DMS79 (cell line): Measurements from ENCODE around the gene S100A1.
"Not testable (repeated sequence)": the region's sequence is repeated elsewhere in the genome, so short reads cannot be mapped to it uniquely, and the experiment has no call there.

Experiments
- DNase-seq: peaks from one replicate; lab custom pipeline; 2025; lab: John Stamatoyannopoulos, UW

The S100A1 gene

DNA sequence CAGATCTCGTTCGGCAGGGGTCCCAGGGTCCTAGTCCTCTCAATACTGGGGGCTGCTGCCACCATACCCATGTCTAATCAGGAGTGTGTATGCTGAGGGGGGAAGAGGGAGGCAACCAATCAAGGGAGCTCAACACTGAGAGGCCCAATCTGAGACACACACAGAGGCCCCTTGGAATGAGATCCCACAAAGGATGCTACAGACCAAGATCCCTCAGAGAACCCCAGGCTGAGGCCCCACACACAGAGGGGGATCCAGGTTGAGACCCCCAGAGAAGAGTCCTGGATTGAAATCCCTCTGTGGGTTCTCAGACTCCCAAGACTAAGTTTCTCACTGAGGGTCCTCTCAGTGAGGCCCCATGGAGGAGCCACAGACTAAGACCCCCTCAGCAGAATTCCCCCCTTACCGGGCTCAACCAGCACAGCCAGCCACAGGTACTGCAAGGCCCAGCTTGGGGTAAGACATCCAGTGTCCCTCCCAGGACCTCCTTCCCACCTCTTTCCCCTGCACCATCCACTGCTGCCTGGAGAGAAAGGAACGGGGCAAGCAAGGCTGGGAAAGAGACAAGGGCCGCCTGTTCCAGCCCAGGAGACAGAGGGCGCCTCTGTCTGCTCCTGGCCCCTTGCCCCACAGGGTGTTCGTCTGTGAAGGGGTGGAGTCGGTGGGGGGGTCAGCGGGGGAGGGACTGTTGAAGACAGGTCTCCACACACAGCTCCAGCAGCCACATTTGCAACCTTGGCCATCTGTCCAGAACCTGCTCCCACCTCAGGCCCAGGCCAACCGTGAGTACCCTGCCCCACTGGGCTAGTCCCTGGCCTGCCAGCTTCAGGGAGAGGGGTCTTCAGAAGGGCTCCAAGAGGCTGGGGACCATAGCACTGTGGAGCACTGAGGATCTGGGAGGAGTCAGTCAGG lies at the start of gene S100A1:
TSS of gene S100A1 (plus strand) at position 720 of the 912 bp plus-strand sequence. CDS start 2,088 bp downstream, outside the sequence.
- no peak for DNase-seq

DNA sequence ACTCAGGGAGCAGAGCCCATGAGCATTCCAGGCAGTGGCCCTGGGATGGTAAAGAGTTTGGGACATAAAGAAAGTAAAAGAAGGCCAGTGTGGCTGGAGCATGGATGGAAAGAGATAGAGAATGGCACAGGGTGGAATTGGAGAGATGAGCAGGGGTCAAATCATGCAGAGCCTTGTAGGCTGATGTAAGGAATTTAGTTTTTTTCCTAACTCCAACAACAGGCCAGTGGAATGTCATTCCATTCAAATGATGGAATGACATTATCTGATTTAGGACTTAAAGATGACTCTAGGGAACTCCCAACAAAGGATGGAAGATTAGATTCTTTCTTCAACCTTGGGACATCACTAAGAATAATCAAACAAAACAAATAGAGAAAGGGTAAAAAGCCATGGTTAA lies 49.7 kb upstream of the S100A1 start:
- no peak for DNase-seq

DNA sequence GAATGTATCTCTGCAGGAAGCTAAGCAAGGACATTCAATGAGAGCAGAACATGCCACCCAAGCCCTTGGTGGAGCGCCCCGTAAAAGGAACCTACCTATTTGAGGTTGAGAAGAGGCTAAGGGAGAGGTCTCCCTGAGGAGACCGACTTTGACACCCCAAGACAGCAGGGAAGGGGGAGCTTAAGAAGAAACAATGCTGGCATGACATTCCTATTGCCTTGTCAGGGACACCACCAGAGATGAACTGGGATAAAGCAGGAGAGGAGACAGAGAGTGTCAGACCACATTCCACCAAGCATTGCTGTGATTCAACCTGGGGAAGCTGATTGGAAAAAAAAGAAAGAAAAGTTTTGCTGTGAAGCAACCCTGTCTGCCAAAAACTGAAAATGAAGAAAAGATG lies 49.3 kb upstream of the S100A1 start:
- DNase-seq = no peak

DNA sequence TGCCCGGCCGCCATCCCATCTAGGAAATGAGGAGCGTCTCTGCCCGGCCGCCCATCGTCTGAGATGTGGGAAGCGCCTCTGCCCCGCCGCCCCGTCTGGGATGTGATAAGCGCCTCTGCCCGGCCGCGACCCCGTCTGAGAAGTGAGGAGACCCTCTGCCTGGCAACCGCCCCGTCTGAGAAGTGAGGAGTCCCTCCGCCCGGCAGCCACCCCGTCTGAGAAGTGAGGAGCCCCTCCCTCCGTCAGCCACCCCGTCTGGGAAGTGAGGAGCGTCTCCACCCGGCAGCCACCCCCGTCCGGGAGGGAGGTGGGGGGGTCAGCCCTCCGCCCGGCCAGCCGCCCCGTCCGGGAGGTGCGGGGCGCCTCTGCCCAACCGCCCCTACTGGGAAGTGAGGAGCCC lies 45.4 kb upstream of the S100A1 start:
- not testable (repeated sequence) for DNase-seq

DNA sequence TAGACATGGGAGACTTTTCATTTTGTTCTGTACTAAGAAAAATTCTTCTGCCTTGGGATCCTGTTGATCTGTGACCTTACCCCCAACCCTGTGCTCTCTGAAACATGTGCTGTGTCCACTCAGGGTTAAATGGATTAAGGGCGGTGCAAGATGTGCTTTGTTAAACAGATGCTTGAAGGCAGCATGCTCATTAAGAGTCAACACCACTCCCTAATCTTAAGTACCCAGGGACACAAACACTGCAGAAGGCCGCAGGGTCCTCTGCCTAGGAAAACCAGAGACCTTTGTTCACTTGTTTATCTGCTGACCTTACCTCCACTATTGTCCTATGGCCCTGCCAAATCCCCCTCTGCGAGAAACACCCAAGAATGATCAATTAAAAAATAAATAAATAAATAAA lies 44.7 kb upstream of the S100A1 start:
- DNase-seq = not testable (repeated sequence)

DNA sequence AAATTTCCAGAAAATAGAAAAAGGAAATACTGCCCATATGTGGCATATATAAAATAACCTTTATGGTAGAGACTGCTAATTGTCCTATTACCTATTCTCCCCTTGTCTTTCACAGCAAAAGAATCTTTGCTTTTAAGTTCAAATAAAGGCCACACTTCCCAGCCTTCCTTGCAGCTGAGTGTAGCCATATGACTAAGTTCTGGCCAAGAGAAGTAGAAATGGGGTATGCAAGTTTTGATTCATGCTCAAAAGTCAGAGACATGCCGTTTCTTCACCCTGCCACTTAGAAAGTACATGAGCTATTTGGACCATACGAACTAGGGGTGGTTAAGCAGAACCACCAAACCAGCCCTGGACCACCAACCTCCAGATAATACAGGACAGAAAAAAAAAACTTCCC lies 44.3 kb upstream of the S100A1 start:
- no peak for DNase-seq

DNA sequence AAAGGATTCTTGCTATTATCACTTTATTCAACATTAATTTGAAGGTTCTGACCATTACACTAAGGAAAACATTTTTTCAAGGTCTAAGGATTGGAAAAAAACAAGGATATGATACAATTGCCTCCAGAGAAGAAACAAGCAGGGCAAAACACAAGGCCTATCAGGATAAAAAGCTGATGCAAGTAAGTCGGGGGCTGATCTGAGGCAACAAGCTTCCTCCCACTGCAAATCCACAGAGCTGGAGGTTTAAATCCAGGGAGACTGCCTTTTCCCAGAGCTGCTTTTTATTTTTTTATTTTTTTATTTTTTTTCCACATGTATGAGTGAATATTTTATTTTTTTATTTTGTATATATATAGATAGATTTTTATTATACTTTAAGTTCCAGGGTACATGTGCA lies 43.2 kb upstream of the S100A1 start:
- no peak for DNase-seq

DNA sequence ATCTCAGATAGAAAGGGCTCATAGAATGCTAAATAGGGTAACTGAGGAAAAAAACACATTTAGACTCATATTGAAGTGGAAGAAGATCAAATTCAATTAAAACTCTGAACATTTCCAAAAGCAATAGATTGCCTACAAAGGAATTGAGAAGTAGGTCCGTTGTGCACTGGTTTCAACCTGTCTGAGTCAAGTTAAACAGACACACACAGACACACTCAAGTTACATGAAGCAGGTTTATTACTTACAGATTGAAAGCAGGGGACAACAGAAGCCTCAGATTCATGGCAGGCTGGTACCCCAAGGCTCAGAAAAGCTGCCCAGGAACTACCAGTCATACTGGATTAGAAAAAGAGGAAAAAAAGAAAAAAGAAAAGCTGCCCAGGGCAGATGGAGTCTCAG lies 41.9 kb upstream of the S100A1 start:
- no peak for DNase-seq

DNA sequence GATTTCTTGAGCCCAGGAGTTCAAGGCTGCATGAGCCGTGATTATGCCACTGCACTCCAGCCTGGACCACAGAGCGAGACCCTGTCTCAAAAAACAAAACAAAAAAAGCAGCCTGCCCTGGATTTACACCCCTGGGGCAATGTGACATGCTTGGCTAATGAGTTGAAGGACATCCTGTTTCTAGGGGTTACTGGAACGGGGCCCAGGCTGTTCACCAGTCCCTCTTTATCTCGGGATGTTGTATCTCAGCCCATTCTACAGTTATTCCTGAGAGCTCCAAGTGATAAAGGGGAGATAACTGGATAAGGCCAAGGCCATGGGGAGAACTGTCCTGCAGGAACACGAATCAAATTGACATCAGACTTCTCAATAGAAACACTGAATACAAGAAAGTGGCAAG lies 40.9 kb upstream of the S100A1 start:
- no peak for DNase-seq

DNA sequence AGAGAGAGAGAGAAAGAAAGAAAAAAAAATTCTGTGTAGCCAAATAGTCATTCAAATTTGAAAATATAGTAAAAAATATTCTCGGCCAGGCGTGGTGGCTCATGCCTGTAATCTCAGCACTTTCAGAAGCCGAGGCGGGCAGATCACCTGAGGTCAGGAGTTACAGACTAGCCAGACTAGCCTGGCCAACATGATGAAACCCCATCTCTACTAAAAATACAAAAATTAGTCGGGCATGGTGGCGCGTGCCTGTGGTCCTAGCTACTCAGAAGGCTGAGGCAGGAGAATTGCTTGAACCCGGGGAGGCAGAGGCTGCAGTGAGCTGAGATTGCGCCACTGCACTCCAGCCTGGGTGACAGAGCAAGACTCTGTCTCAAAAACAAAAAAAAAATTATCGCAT lies 40.2 kb upstream of the S100A1 start:
- DNase-seq = not testable (repeated sequence)

DNA sequence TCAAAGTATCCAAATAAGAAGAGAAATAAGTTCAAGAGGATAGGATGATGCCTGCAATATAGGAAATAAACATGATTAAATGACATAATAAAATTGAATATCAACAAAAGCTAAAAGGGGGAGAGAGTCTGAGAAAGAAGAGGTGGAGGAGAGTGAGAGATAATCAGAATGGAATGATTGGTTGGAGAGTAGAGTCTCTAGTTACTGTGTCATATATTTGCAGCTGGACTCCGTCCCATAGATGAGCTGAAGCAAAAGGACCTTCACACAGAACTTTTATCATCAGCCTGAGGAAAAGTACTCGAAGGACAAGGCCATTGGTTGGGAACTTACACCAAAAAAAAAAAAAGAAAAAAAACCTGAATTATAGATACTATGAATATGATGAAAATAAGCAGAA lies 39.8 kb upstream of the S100A1 start:
- DNase-seq = no peak

DNA sequence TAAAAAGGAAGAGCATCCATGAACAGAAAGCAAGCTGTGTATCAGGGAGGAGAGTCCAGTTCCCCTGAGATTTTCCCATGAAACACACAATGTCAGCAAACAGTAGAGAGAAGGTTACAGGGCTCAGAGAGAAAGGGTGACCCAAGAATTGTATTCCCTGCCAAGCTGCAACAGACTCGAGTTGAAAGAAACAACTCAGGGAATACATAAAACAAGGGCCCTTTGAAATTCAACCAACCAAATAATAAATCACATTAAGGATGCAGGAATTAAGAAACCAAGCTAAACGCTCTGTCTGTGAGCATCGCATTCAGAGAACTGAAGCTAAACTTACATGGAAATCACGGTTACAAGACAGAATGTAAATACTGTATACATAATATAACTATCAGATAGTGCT lies 35.5 kb upstream of the S100A1 start:
- peak; percentile 45 for DNase-seq

DNA sequence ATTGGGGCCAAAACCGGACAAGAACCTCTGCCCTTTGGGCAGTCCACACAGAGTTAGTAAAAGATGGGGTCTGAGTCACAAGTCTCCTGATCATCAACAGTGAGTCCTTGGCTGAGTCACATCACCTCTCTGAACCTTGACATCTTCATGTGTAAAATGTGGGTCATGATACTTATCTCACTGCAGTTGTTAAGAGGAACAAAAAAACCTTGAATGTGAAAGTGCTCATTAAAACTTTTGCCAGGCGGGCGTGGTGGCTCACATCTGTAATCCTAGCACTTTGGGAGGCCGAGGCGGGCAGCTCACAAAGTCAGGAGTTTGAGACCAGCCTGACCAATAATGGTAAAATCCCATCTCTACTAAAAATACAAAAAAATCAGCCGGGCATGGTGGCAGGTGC lies 31.0 kb upstream of the S100A1 start:
- DNase-seq = no peak

DNA sequence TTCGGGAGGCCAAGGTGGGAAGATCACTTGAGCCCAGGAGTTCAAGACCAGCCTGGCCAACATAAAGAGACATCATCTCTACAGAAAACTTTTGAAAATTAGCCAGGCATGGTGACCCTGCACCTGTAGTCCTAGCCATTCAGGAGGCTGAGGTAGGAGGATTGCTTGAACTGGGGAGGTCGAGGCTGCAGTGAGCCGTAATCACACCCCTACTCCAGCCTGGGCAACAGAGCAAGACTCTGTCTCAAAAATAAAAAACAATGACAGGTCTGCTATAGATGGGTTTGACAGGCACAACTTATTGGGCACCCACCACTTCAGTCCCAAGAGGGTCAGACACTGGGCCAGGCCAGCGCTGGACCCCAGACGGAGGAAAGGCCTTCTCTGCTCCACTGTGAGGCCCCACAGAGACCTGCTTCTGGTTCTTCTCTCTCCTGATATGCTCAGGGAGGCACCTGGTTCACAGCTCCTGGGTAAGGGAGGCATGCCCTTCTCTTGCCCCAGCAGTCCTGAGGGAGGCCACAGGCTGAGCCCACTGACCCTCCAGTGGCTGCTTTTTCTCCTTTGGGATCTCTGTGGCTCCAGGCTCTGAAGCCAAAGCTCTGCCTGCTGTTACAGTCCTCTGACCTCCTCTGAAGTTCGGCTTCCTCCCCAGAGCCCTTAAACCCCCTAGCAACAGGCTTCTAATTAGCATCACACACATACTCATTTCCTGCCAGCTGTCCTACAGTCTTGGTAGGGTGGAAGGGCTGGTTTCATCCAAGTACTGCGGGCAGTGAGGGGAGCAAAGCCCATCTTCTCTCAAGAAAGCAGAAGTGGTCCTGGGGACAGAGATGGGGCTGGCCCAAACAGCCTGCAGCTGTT lies 29.7 kb upstream of the S100A1 start:
- no peak for DNase-seq

DNA sequence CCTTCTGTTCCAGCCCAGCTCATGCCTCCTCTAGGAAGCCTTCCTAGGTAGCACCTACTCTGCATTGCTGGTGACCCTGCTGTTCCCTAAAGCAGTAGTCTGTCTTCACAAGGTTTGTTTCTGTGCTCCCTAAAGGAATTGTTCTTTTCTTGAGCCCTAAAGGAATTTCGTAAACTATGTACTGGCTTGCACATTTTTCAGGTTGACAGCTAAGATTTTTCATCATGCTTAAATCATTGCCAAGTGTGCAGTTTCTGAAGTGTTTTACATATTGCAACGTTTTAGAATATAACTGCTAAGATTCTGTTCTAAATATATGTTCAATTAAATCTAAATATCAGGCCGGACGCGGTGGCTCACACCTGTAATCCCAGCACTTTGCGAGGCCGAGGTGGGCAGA lies 28.4 kb upstream of the S100A1 start:
- DNase-seq = no peak

DNA sequence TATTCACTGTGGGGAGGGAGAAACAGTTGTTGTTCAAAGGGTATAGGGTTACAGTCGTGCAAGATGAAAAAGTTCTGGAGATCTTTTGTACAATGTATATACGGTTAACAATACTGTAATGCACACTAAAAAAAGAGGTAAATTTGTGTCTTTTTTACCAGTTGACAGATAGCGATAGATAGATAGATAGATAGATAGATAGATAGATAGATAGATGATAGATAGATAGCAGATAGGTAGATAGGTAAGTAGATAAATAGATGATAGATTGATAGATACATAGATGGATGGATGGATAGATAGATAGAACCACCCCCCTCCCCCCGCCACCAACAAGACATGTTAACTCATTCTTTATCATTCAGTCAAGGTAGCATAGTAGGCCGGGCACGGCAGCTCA lies 25.5 kb upstream of the S100A1 start:
- DNase-seq = no peak

DNA sequence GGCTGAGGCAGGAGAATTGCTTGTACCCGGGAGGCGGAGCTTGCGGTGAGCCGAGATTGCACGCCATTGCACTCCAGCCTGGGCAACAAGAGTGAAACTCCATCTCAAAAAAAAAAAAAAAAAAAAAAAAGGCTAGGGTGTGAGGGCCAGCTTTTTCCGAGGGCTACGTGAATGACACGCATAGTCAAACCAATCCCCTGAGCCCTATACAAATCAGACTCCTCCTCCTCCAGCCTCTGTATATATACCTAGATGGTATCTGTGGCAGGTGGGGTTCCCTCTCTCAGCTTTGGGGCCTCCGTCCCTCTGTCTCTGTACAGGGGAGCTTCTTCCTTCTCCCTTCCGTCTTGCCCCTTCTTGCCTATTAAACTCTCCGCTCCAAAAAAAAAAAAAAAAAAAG lies 22.0 kb upstream of the S100A1 start:
- DNase-seq = no peak

DNA sequence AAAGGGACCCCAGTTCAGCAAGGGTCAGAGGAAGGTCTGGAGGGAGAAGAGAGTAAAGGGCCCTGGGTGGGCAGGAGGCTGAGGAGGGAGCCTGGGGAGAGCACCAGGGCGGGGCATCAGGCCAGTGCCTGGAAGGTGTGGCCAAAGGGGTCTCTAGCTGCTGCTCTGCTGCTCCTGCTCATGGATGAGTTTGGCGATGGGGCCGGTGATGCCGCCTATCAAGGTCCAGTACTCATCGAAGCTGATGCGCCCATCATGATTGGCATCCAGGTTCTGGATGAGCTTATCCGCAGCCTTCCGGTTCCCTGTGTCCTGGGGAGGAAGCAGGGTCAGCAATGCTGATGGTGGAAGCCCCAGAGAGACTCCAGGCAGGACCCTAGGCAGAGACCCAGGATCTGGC lies 20.9 kb upstream of the S100A1 start:
- DNase-seq = no peak

DNA sequence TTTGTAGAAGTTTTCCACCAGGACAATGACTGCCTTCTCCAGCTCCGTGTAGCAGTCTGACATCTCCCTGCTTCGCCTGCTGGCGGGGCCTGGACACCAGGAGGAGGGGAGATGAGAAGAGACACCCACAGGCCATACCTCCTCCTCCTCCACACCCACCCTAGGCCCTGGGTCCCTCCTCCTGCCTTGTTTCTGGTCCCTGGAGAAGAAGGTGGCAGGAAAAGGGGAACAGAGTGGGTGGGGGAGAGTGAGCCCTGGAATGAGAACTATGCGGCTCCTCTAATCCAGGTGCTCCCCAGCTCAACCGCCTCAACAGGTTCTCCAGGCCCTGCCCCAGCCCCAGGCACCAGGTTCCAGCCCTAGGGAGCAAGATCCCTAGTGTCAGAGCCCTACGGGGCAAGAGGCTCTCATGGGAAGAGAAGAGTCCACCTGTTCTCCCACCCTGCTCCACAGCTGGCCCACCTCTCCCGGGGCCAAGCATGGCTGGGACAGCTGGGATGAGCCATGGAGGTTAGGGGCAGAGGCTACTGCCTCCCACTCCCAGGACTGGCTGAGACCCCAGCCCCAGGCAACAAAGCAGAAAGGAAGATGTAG lies 20.0 kb upstream of the S100A1 start:
- DNase-seq = no peak

DNA sequence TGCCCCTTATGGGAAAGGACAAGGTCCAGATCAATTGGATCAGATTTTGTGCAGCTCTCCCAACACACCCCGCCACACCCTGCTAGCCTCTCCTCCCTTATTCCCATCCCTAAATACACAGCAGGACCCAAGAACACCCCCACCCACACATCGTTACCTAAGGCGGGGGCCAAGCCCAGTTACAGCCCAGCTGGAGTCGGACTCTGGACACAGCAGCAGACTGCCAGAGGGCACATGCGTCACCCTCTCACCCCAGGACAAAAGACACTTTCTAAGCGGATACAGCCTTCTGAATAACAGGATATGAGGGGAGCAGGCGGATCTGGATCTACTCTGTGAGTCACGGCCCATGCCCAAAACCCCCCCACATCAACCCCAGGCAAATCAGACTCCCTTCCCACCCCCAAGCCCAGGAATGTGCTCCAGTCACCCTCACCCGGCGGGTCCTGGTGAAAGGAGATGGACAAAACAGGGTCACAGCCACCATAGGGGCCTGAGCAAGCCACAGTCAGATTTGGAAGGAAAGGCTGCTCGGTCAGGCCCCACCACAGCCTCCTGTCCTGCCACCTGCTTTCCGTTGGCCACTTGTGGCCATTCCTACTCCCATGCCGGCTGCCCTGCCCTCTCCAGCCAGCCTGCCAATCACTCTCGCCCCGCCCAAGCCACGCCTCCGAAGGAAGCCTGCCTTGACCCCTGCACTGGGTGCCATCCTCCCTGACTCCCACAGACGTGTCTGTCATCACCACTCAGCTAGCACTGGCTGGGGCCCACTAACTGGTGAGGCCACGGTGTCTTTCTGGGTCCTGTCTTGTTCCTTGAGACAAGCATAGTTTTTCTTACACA lies 19.3 kb upstream of the S100A1 start:
- DNase-seq = no peak

DNA sequence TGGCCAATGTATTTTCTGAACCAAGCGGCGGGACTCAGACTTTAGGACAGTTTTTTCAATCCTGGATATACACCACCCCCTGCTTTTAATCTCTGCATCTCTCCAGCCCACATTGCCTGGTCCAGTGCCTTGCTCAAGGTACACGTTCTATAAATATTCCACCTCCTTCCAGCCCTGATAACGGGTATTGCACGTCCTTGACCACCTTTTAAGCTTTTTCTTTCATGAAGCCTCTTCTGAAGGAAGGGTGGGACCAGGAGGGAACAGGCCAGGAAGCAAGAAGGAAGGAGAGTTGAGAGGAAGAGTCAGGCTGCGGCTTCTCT lies 18.7 kb upstream of the S100A1 start:
- DNase-seq = no peak

DNA sequence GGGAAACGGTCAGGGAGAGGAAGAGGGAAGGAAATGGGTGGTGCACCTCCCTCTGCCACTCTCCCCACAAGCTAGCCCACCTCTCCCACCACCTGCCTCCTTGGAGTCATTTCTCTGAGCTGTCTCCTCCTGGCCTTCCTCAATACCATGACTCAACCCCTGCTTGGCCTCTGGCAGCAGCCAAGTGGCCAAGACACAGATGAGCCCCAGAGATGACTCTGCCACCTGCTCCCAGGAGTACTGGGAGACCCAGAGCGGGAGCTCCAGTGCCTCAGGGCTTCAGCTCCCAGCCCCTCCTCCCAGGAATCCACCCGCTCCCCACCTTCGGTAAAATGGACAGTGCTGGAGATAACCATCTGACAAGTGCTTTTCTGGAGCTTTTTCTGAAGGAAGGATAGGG lies 17.9 kb upstream of the S100A1 start:
- DNase-seq = no peak
